Stimulated activated CD8-positive, alpha-beta memory T cell treated with anti-CD3 and anti-CD28 coated beads, Interleukin-12 subunit alpha, Interleukin-12 subunit beta, amount 100 ng/mL, for 24 hours (primary cell): Measurements from ENCODE around the gene PYY.

Experiments
- DNase-seq: peaks from one replicate; pipeline ENCODE4 v3.0.0-alpha.2; 2020; ENCODE audit errors: extremely low read depth

Gene PYY

GRCh38 chr17:43915559-43915958 lies 38.2 kb downstream of the PYY start:
- no peak for DNase-seq

- no peak for DNase-seq
Observed at GRCh38 chr17:43914451-43914850, 39.3 kb downstream of the PYY start.

GRCh38 chr17:43913584-43913983 lies 40.2 kb downstream of the PYY start:
- DNase-seq = no peak

- no peak for DNase-seq
Observed at GRCh38 chr17:43912635-43913304, 41.0 kb downstream of the PYY start.

GRCh38 chr17:43911904-43912303 lies 41.8 kb downstream of the PYY start:
- DNase-seq = no peak

- DNase-seq = no peak
Observed at GRCh38 chr17:43909537-43910231, 44.1 kb downstream of the PYY start.

- no peak for DNase-seq
Observed at GRCh38 chr17:43907998-43908721, 45.6 kb downstream of the PYY start.

- no peak for DNase-seq
Observed at GRCh38 chr17:43907425-43907981, 46.2 kb downstream of the PYY start, which contains the start of gene MPP2. MPP2 (minus strand) TSS chr17:43907536; CDS start chr17:43904460, 3,076 bp downstream.

GRCh38 chr17:43906951-43907424 lies 46.8 kb downstream of the PYY start:
- no peak for DNase-seq

- no peak for DNase-seq
Observed at GRCh38 chr17:43905985-43906852, 47.5 kb downstream of the PYY start.

GRCh38 chr17:43905400-43905984 lies 48.2 kb downstream of the PYY start:
- DNase-seq = no peak
